ENCODE results near the gene WIPF1. TPM values are rescaled to one million over a fixed set of nuclear protein-coding genes. Genes with fewer than 3 reads are reported as not detected.

WIPF1 gene
- total RNA-seq, 2 donors from 2014 or later = 8.0 to 15.5 TPM

- ATAC-seq = no peak
- intact Hi-C loops (cut with DNase I) = no loop called here
These were observed 15.4 kb upstream of the WIPF1 start for GRCh38 chr2:174612970-174613369.

DNA sequence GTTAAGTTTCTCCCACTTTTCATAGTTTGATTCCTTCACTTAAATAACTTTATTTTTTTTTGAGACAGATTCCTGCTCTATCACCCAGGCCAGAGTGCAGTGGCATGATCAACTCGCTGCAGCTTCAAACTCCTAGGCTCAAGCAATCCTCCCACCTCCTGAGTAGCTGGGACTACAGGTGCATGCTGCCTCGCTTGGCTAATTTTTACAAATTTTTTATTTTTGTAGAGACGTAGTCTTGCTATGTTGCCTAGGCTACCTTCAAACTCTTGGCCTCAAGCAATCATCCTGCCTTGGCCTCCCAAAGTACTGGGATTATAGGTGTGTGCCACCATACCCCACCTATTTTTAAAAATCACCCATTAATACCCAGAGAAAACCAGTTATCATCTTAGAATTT, 14.2 kb upstream of the WIPF1 start:
- H3K27me3 ChIP-seq = no peaks in the 10 kb centered on the region
- DNase-seq (no peak), ATAC-seq (no peak)
- 96 to 98% methylated on average over 3 of the region's 3 CpGs for WGBS, 2 donors
- intact Hi-C loops (cut with DNase I) = no loop called here
- H3K36me3 ChIP-seq (replicated peaks in 1 of 2; ENCODE audit: insufficient read depth in 1 of 2, low read depth in 2 of 2) = no peaks in the 10 kb centered on the region
- H3K9me3 ChIP-seq = no peaks in the 10 kb centered on the region
- peaks cover 26% of the 10 kb centered on the region for H3K4me1 ChIP-seq
- TF ChIP-seq, protein P1, sequence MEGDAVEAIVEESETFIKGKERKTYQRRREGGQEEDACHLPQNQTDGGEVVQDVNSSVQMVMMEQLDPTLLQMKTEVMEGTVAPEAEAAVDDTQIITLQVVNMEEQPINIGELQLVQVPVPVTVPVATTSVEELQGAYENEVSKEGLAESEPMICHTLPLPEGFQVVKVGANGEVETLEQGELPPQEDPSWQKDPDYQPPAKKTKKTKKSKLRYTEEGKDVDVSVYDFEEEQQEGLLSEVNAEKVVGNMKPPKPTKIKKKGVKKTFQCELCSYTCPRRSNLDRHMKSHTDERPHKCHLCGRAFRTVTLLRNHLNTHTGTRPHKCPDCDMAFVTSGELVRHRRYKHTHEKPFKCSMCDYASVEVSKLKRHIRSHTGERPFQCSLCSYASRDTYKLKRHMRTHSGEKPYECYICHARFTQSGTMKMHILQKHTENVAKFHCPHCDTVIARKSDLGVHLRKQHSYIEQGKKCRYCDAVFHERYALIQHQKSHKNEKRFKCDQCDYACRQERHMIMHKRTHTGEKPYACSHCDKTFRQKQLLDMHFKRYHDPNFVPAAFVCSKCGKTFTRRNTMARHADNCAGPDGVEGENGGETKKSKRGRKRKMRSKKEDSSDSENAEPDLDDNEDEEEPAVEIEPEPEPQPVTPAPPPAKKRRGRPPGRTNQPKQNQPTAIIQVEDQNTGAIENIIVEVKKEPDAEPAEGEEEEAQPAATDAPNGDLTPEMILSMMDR (IDR thresholded peaks at IDR 0.05) = no peak
- no peak for TF ChIP-seq POLR2A (IDR thresholded peaks at IDR 0.05)
- H3K4me3 ChIP-seq = no peak overlapping the region
- no peak overlapping the region for H3K27ac ChIP-seq

More at GRCh38 chr2:174612970-174613369, 15.4 kb upstream of the WIPF1 start:
- H3K4me3 ChIP-seq = no peak overlapping the region
- H3K4me1 ChIP-seq = peaks cover 26% of the 10 kb centered on the region
- no peaks in the 10 kb centered on the region for H3K36me3 ChIP-seq (replicated peaks in 1 of 2; ENCODE audit: insufficient read depth in 1 of 2, low read depth in 2 of 2)
- no peak overlapping the region for H3K27ac ChIP-seq
- no peak for TF ChIP-seq POLR2A (IDR thresholded peaks at IDR 0.05)
- TF ChIP-seq, protein P1 (IDR thresholded peaks at IDR 0.05) = no peak
- H3K27me3 ChIP-seq = no peaks in the 10 kb centered on the region
- no peak for DNase-seq
- 0% methylated on average over 1 of the region's 1 CpG for WGBS, 2 donors
- H3K9me3 ChIP-seq = no peaks in the 10 kb centered on the region

- intact Hi-C loops (cut with DNase I) = no loop called here
- Histone ChIP-seq H3K4me3 (no peak overlapping the region), H3K4me1 (peaks cover 26% of the 10 kb centered on the region), H3K27me3 (no peaks in the 10 kb centered on the region), H3K36me3 (replicated peaks in 1 of 2; ENCODE audit: insufficient read depth in 1 of 2, low read depth in 2 of 2) (no peaks in the 10 kb centered on the region), H3K9me3 (no peaks in the 10 kb centered on the region), H3K27ac (no peak overlapping the region)
- ATAC-seq (no peak), DNase-seq (no peak)
- no peak for TF ChIP-seq POLR2A (IDR thresholded peaks at IDR 0.05)
- TF ChIP-seq, protein P1 (IDR thresholded peaks at IDR 0.05) = no peak
- 72 to 77% methylated on average over 4 of the region's 4 CpGs for WGBS, 2 donors
These were observed 13.4 kb upstream of the WIPF1 start for GRCh38 chr2:174611006-174611405.

- H3K4me1 ChIP-seq = peaks cover 21% of the 10 kb centered on the region
- ATAC-seq = no peak
- WGBS, 2 donors = 65 to 79% methylated on average over 7 of the region's 7 CpGs
These were observed 12.8 kb upstream of the WIPF1 start for GRCh38 chr2:174610243-174610995.

More at GRCh38 chr2:174610243-174610995, 12.8 kb upstream of the WIPF1 start:
- TF ChIP-seq POLR2A (IDR thresholded peaks at IDR 0.05) = no peak
- TF ChIP-seq, protein P1 (IDR thresholded peaks at IDR 0.05) = no peak
- no peak overlapping the region for H3K27ac ChIP-seq
- no peak overlapping the region for H3K4me3 ChIP-seq
- DNase-seq = peak in 1 of 4 donors; percentile 12
- H3K36me3 ChIP-seq (replicated peaks in 1 of 2; ENCODE audit: insufficient read depth in 1 of 2, low read depth in 2 of 2) = no peaks in the 10 kb centered on the region
- no peaks in the 10 kb centered on the region for H3K27me3 ChIP-seq
- no peaks in the 10 kb centered on the region for H3K9me3 ChIP-seq
- intact Hi-C loops (cut with DNase I) = no loop called here

Data from body of pancreas (tissue), 4 donors.